GM18907 (cell line): ENCODE results near the gene SREK1.
"Not testable (repeated sequence)": the region's sequence is repeated elsewhere in the genome, so short reads cannot be mapped to it uniquely, and the experiment has no call there.

Experiments used
- ATAC-seq: cut with Tn5 transposase; IDR thresholded peaks from one replicate; pipeline ENCODE4 v1.9.1; 2021; ENCODE audit warnings: mild to moderate bottlenecking, moderate library complexity; ENCODE audit not compliant: unreplicated experiment

The SREK1 gene

DNA sequence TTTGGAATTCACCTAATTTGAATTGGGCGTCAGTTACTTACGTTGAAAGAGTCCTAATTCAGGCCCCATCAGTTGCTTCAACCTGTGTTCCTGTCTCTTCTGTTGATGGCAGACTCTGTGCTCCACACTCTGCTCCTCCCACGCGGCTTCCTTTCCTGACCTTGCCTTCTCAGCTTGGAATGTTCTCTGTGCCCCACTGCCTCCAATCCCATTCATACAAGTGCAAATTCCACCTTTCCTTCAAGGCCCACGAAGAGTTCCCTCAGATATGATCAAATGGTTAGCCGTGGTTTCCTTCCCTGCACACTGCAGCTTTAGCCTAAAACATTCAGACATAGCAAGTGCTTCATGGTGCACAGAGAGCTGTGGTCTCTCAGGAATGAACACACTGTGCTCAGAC is 65.7 kb downstream of the SREK1 start:
- ATAC-seq: no peak

- ATAC-seq: no peak
These were observed 69.4 kb downstream of the SREK1 start for GRCh38 chr5:66213533-66213932.

GRCh38 chr5:66222455-66222854 is 78.4 kb downstream of the SREK1 start:
- no peak for ATAC-seq

- not testable (repeated sequence) for ATAC-seq
These were observed 78.8 kb downstream of the SREK1 start for GRCh38 chr5:66222896-66223295.

GRCh38 chr5:66223637-66224036 is 79.5 kb downstream of the SREK1 start:
- ATAC-seq: no peak

GRCh38 chr5:66224274-66224673 is 80.2 kb downstream of the SREK1 start:
- no peak for ATAC-seq

GRCh38 chr5:66224773-66225553 is 80.9 kb downstream of the SREK1 start:
- no peak for ATAC-seq

DNA sequence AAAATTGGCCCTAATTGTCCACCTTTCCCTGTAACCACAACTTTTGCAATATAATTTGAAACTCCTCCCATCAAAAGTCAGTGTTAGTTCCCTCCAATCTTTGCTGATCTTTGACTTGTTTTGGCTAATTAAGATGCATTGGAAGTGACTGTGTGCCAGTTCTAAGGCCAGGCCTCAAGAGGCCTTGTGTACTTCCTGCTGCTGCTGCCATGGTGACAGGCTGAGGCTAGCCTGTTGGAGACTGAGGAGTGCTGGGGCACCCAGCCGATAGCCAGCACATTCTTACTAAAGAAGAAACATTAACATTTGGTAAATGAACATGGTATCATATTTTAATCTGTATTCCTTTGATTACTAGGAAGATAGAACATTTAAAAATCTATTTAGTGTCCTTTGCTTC is 86.5 kb downstream of the SREK1 start:
- no peak for ATAC-seq

DNA sequence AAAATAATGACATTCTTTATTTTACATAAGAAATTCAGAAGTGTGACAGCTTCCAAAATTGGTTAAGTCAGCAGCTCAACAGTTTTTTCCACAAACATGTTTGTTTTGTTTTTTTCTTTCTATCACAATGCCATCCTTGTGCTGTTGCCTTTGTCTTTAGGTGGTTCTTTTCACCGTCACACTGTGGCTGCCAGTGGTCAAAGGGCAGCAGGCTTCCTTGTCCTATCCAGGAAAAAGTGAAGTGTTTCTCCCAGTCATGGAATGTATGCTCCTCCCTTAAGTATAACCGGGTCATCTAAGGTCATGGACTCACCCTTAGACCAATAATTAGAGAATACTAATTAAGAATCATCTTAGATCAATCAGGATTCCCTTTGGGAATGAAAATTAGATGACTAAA is 87.4 kb downstream of the SREK1 start:
- ATAC-seq: no peak

GRCh38 chr5:66232275-66232674 is 88.2 kb downstream of the SREK1 start:
- no peak for ATAC-seq

DNA sequence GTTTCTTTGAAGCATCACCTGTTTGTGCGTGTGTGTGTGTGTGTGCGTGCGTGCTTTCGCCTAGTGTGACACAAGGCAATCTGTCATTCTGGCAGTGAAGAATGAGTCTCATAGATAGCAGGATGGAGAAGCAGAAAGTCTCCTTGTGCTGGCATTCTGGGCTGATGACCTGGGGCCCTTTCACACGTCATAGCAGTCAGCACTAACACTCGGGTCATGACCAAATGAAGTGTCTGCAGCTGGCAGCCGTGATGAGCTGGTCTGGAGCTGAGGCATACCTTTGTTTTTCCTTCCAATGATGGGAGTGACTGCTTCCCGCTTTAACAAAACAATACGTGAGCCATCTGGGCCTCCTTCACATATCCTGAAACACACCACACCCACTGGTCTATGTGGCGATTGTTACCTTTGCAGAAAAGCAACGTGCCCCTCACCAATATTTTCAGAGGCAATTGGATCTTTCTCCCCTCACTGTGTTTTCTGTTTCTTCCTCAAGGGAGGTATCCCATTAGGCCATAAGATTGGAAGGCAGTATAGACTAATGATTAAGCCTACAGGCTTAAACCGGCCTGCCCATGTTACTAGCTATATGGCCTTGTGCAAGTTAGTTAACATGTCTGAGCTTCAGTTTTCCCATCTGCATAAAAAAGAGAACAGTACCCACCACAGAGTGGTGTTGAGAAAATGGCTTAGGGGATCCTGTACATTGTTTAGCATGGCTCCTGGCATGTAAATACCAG is 88.8 kb downstream of the SREK1 start:
- no peak for ATAC-seq
